Measurements from ENCODE around the gene CHCHD6.

- TF ChIP-seq SIN3A (IDR thresholded peaks at IDR 0.05; ENCODE audit: borderline replicate concordance, insufficient read depth, low read length) (no peak), POLR2AphosphoS5 (IDR thresholded peaks at IDR 0.05; ENCODE audit: low read depth, low read length) (no peak), REST (IDR thresholded peaks at IDR 0.05; ENCODE audit: insufficient read depth in 1 of 2, low read depth in 2 of 2, low read length in 2 of 2) (no peak)
These were observed 19.0 kb upstream of the CHCHD6 start for GRCh38 chr3:126685021-126685420.
